ENCODE data around the gene OPA3.

Gene OPA3

DNA sequence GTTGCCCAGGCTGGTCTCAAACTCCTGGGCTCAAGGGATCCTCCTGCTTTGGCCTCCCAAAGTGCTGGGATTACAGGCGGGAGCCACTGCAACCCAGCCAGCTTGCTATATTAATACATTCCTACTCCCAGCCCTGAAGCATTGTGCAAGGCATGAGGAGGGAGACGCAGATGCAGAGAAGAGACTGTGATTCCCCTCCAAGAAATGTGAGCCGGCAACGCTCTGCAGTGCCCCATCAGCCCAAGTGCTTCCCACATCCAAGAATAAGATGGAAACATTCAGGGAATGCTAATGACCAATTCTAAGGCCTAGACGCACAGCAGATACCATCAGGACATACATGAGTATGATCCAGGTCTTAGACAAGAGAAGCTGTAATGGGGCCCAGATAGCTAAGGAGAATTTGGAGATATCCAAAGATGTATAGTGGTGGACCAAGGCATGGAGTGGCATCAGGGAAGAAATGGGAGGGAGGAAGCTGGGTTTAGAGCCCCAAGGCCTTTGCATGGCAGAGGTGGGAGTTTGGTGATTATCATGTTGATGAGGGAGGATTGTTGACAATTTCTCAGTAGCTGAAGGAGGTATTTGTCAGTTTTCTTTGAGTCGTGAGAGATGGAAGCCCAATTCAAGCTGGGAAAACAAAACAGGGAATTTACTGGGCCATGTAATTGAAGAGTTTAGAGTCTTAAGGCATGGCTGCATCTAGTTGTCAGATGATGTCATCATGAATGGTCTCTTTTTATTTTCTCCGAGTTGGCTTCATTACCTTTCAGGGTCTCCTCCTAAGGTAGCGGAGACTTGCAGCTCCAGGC lies 83.5 kb downstream of the OPA3 start:
- no peak for FAIRE-seq

DNA sequence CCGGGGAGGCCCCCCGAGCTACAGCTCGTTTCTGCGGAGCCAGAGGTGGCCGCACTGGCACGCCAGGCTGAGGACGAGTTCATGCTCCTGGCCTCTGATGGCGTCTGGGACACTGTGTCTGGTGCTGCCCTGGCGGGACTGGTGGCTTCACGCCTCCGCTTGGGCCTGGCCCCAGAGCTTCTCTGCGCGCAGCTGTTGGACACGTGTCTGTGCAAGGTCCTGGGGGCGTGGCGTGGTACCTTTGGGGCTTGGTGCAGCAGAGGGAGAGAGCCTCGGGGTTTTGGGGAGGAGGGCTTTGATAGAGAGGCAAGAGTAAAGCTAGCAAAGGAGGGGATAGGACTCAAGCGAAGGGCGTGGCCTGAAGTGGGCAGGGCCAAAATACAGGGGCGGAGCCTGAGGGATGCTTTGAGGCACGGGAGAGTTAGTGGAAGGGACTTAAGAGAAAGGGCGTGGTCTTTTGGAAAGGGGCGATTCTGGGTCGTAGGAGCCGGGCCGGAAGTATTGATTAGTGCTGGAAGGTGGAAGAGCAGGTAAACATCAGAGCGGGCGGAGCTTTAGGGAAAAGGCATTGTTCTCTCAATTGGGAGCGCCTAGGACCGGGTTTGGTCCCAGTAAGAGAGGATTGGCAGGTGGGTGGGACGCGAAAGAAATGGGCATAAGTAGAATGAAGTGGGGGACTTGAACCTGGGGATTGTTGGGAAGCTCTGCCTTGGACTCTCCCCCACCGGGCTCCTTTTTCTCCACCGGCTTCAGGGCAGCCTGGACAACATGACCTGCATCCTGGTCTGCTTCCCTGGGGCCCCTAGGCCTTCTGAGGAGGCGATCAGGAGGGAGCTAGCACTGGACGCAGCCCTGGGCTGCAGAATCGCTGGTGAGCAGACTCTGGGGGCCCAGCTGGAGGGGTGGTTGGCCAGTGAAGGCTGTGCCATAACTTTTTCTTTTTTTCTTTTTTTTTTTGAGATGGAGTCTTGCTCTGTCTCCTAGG lies 85.1 kb downstream of the OPA3 start:
- no peak for FAIRE-seq

DNA sequence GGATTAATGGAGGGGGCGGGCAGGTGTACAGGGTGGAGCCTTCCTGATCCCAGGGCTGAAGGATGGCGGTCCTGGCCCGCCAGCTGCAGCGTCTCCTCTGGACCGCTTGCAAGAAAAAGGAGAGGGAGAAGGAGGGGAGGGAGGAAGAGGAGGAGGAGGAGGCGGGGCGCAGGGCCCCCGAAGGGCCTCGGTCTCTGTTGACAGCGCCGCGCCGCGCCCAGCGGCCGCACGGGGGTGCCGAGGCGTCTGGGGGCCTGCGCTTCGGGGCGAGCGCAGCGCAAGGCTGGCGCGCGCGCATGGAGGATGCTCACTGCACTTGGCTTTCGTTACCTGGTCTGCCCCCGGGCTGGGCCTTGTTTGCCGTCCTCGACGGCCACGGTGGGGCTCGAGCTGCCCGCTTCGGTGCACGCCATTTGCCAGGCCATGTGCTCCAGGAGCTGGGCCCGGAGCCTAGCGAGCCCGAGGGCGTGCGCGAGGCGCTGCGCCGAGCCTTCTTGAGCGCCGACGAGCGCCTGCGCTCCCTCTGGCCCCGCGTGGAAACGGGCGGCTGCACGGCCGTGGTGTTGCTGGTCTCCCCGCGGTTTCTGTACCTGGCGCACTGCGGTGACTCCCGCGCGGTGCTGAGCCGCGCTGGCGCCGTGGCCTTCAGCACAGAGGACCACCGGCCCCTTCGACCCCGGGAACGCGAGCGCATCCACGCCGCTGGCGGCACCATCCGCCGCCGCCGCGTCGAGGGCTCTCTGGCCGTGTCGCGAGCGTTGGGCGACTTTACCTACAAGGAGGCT lies 86.0 kb downstream of the OPA3 start, which contains the start of gene PPM1N:
TSS of gene PPM1N (plus strand) at position 33 of the 785 bp plus-strand sequence. CDS start at position 63, 30 bp downstream.
- FAIRE-seq: no peak

DNA sequence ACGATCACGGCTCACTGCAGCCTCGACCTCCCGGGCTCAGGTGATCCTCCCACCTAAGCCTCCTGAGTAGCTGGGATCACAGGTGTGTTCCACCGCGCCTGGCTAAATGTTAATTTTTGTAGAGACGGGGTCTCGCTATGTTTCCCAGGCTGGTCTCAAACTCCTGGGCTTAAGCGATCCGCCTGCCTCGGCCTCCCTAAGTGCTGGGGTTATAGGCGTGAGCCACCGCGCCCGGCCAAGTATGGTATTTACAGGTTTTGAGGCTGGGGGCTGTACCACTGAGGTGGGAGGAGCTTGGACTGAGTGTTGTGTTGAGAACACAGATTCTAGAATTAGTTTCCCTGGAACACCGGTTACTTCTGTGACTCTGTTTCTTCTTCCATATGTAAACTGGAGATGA lies 86.8 kb downstream of the OPA3 start:
- FAIRE-seq: no peak

- FAIRE-seq: no peak
Measured at GRCh38 chr19:45496349-45496953, 88.2 kb downstream of the OPA3 start.

- FAIRE-seq: no peak
Measured at GRCh38 chr19:45495178-45495577, 89.4 kb downstream of the OPA3 start.

- no peak for FAIRE-seq
Measured at GRCh38 chr19:45494261-45494916, 90.2 kb downstream of the OPA3 start.

DNA sequence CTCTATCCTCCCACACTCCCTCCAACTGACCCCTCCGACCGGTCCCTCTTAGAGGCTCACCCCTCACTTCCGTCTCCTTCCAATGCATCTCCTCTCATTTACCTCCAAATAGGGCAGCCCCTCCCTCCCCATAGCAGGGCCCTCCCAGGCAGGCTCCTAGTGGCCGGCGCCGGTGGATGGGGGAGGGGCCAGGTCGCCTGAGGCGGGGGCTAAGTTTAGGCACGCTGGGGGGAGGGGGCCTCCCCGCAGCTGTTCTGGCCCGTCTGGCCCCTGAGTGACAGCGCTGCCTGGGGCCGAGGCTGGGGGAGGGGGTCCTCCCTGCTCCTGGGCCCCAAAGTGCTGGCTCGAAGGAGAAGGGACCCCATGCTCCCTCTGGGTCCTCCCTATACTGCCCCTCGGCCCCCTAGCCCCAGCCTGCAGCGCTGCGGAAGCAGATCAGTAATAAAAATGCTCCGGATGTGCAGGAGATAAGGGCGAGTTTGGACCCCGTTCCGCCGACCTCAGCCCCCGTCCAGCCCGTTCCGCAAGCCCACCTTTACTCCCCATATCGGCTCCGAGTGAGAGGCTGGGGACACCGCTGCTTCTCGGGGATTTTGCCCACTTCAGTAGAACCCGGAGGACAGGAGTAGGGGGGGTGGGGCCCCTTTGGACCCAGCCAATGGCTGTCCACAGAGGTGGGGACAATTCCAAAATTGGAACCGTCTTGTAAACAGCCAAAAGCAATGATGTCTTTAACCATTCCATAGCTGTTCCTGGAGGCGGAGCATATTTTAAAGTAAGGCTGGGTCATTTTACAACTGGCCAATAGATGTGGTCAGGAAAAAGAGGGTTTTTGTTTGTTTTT lies 91.8 kb downstream of the OPA3 start:
- FAIRE-seq: peak; percentile 94

- no peak for FAIRE-seq
Measured at GRCh38 chr19:45492137-45492626, 92.4 kb downstream of the OPA3 start.

DNA sequence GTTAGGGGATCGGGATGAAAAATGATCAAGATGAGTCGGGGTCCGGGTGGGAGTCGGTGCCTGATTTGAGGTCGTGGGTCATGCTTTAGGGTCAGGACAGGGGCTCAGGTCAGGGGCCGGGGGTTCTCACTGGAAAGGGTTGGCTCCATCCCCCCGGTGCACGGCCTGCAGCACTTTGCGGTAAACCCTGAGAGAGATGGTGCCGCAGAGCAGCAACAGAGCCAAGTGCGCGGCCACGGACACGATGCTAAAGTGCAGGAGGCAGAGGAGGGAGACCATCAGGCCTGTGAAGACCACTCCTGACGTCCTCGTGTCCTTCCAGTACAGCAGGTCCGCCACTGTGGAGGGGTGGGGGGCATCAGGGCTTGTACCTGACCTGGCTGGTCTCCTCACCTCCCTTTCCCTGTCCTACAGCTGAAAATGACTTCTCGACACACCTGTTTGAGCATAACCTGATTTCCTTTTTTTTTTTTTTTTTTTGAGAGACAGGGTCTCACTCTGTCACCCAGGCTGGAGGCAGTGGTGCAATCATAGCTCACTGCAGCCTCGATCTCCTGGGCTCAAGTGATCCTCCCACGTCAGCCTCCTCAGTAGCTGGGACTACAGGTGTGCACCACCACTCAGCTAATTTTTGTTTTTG lies 95.3 kb downstream of the OPA3 start:
- FAIRE-seq: no peak

GRCh38 chr19:45488708-45489107 lies 95.9 kb downstream of the OPA3 start:
- FAIRE-seq: no peak

DNA sequence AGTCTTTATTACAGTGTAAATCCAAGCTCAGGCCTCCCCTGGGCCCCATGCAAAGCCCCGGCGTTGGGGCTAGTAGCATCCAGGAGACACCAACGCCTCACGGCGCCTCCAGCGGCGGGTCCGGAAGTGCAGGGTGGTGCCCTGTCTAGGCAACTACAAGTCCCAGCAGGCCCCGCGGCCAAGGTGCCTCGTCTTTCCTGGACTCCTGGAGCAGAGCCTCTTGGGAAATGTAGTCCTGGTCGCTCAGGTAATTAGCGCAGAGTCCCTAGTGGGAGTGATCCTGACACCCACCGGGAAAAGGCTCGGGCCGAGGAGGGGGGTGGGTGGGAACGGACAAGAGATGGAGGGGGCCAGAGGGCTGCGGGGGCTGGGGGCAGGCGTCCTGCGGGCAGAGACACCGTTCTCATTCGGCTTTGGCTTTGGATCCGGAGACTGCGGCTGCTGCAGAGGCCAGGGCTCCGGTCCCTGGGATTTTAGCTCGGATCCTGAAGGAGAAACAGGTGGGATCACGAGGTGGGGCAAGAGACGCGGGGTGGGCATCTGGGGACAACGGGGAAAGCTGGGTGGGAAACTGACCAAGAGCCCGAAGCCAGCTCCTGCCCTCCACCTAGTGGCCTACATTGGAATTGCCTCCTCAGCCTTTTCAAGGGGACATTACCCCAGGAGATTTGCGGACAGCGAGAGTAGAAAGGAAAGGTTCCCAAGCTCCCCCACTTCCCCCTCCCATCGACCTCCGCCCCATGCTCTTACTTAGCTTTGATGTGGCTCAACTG lies 99.1 kb downstream of the OPA3 start:
- peak; percentile 54 for FAIRE-seq

DNA sequence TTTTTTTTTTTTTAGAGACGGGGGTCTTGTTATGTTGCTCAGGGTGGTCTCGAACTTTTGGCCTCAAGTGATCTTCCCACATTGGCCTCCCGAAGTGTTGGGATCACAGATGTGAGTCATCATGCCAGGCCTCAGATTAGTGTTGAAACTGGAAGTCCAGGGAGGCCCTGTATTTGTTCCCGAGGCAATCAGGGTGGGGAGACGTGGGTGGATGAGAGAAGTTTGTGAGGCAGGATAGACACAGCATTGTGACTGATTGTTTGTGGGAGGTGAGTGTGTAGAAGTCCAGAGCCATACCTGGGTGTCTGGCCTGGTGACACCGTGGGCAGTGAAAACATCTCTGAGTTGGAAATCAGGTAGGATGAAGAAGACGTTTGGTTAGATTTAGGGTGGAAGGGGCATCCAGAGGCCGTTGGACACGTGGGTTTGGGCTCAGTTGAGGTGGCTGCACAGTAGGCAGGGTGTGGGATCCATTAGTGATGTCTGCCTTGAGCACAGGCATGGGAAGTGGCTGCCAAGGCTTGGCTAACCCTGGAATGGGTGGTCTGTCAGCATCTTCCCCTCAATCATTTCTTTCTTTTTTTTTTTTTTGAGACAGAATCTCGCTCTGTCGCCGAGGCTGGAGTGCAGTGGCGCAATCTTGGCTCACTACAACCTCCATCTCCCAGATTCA lies 100.2 kb downstream of the OPA3 start:
- no peak for FAIRE-seq

- no peak for FAIRE-seq
Measured at GRCh38 chr19:45483033-45483432, 101.6 kb downstream of the OPA3 start.

DNA sequence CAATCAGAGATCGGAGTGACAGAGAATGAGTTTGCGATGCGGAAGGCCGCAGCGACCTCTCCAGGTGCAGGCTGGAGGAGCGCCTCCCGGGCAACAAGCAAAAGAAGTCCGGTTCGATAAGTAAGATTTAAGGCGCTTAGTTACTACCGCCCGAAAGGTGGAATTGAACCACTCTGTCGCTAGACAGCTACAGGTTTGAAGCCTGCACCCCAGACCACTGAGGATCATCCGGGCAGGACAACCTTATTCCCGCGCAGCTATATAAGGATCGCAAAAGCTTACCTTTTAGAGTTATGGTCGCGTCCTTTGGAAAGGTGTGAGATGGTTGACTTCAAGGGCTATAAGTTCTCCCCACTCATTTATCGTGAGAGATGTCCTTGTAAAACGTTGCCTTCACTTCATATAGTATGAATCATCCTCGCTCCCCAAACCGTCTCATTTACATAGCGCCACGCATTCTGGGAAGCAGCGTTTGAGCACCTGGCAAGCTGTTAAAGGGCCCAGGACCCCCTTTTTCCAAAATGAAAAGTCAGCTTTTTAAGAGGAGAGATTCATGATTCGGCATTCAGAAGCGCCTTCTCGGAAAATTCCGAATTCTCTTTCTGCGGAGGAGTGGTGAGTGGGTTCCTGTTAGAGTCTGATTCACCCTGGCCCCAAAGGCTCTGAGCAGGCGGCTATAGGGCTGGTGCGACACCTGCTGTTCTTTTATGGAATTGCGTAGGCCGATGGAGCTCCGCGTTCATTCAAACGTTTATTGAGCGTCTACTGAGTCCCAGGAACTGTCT lies 106.0 kb downstream of the OPA3 start:
- peak; percentile 88 for FAIRE-seq

GRCh38 chr19:45477713-45478453 lies 106.7 kb downstream of the OPA3 start:
- no peak for FAIRE-seq

Measured in TTC549 (cell line).